ENCODE results near the gene PHLDA2.

Gene PHLDA2

GRCh38 chr11:2976294-2977063, 47.3 kb upstream of the PHLDA2 start:
- ChIA-PET CTCF (interaction anchor here (0.6 to 2.1 kb wide), 6 partner anchors 10 to 115 kb away, joined by 3 to 17 read pairs (median 4); partner anchors contain the start of gene NAP1L4), POLR2A (no interaction called here)
- Histone ChIP-seq H3K4me1 (ENCODE audit: control insufficient read depth, insufficient read depth, low read length) (no peaks in the 10 kb centered on the region), H3K9me3 (ENCODE audit: control insufficient read depth, insufficient read depth, low read depth, low read length) (no peaks in the 10 kb centered on the region), H3K36me3 (ENCODE audit: control insufficient read depth in 2 of 2, insufficient read depth in 1 of 2, low read length in 2 of 2) (peaks cover 13 to 80% of the 10 kb centered on the region in 2 experiments), H3K27ac (ENCODE audit: extremely low read depth, low read depth, low read length) (no peak overlapping the region), H3K4me3 (ENCODE audit: low read depth, low read length) (no peak overlapping the region)
- TF ChIP-seq ZNF335 (tag by site-specific recombination; conservative IDR thresholded peaks at IDR 0.05) (no peak), ZNF19 (tag by site-specific recombination; IDR thresholded peaks at IDR 0.05; ENCODE audit: low read depth) (no peak), ZNF670 (tag by site-specific recombination; IDR thresholded peaks at IDR 0.05; ENCODE audit: low read depth) (no peak)
- TF ChIP-seq, protein P1, sequence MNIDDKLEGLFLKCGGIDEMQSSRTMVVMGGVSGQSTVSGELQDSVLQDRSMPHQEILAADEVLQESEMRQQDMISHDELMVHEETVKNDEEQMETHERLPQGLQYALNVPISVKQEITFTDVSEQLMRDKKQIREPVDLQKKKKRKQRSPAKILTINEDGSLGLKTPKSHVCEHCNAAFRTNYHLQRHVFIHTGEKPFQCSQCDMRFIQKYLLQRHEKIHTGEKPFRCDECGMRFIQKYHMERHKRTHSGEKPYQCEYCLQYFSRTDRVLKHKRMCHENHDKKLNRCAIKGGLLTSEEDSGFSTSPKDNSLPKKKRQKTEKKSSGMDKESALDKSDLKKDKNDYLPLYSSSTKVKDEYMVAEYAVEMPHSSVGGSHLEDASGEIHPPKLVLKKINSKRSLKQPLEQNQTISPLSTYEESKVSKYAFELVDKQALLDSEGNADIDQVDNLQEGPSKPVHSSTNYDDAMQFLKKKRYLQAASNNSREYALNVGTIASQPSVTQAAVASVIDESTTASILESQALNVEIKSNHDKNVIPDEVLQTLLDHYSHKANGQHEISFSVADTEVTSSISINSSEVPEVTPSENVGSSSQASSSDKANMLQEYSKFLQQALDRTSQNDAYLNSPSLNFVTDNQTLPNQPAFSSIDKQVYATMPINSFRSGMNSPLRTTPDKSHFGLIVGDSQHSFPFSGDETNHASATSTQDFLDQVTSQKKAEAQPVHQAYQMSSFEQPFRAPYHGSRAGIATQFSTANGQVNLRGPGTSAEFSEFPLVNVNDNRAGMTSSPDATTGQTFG (tag by site-specific recombination; IDR thresholded peaks at IDR 0.05; ENCODE audit: borderline replicate concordance): no peak

GRCh38 chr11:2975594-2975993, 46.4 kb upstream of the PHLDA2 start:
- Histone ChIP-seq H3K9me3 (ENCODE audit: control insufficient read depth, insufficient read depth, low read depth, low read length) (no peaks in the 10 kb centered on the region), H3K4me3 (ENCODE audit: low read depth, low read length) (no peak overlapping the region), H3K27ac (ENCODE audit: extremely low read depth, low read depth, low read length) (no peak overlapping the region), H3K4me1 (ENCODE audit: control insufficient read depth, insufficient read depth, low read length) (no peaks in the 10 kb centered on the region), H3K36me3 (ENCODE audit: control insufficient read depth in 2 of 2, insufficient read depth in 1 of 2, low read length in 2 of 2) (peaks cover 13 to 89% of the 10 kb centered on the region in 2 experiments)
- no peak for TF ChIP-seq YY2 (tag by site-specific recombination; IDR thresholded peaks at IDR 0.05)
- no peak for TF ChIP-seq MZF1 (tag by site-specific recombination; IDR thresholded peaks at IDR 0.05; ENCODE audit: borderline replicate concordance)
- TF ChIP-seq, protein P2, sequence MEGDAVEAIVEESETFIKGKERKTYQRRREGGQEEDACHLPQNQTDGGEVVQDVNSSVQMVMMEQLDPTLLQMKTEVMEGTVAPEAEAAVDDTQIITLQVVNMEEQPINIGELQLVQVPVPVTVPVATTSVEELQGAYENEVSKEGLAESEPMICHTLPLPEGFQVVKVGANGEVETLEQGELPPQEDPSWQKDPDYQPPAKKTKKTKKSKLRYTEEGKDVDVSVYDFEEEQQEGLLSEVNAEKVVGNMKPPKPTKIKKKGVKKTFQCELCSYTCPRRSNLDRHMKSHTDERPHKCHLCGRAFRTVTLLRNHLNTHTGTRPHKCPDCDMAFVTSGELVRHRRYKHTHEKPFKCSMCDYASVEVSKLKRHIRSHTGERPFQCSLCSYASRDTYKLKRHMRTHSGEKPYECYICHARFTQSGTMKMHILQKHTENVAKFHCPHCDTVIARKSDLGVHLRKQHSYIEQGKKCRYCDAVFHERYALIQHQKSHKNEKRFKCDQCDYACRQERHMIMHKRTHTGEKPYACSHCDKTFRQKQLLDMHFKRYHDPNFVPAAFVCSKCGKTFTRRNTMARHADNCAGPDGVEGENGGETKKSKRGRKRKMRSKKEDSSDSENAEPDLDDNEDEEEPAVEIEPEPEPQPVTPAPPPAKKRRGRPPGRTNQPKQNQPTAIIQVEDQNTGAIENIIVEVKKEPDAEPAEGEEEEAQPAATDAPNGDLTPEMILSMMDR (tag by site-specific recombination; IDR thresholded peaks at IDR 0.05): 0 out of 2 replicates have a peak, but pooled peaks have one; percentile 11
- no peak for TF ChIP-seq WT1 (tag by site-specific recombination; IDR thresholded peaks at IDR 0.05)
- TF ChIP-seq ZNF654 (tag by site-specific recombination; IDR thresholded peaks at IDR 0.05; ENCODE audit: low read depth): peak; percentile 35
- TF ChIP-seq, protein P3, sequence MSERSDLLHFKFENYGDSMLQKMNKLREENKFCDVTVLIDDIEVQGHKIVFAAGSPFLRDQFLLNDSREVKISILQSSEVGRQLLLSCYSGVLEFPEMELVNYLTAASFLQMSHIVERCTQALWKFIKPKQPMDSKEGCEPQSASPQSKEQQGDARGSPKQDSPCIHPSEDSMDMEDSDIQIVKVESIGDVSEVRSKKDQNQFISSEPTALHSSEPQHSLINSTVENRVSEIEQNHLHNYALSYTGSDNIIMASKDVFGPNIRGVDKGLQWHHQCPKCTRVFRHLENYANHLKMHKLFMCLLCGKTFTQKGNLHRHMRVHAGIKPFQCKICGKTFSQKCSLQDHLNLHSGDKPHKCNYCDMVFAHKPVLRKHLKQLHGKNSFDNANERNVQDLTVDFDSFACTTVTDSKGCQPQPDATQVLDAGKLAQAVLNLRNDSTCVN (tag by site-specific recombination; optimal IDR thresholded peaks at IDR 0.05): no peak
- TF ChIP-seq ZNF18 (tag by site-specific recombination; IDR thresholded peaks at IDR 0.05): no peak
- no peak for TF ChIP-seq ZNF26 (tag by site-specific recombination; IDR thresholded peaks at IDR 0.05)
- no peak for TF ChIP-seq ZNF664 (tag by site-specific recombination; IDR thresholded peaks at IDR 0.05)
- TF ChIP-seq ZNF747 (tag by site-specific recombination; IDR thresholded peaks at IDR 0.05): no peak
- POLR2A ChIA-PET: interaction anchor here (0.7 to 1.0 kb wide), 3 partner anchors 14 to 30 kb away, joined by 3 to 4 read pairs (median 3); partner anchors contain the start of gene NAP1L4
- CTCF ChIA-PET: interaction anchor here (0.6 to 2.1 kb wide), 9 partner anchors 10 to 668 kb away, joined by 3 to 17 read pairs (median 3); partner anchors contain the start of gene NAP1L4
